HG03045 (cell line): ENCODE results near the gene INPP5E.
"Not testable (repeated sequence)": the region's sequence is repeated elsewhere in the genome, so short reads cannot be mapped to it uniquely, and the experiment has no call there.

ENCODE experiments used
- ATAC-seq: cut with Tn5 transposase; IDR thresholded peaks from one replicate; pipeline ENCODE4 v1.9.1; 2021; ENCODE audit warnings: mild to moderate bottlenecking, moderate library complexity; ENCODE audit not compliant: unreplicated experiment

INPP5E gene

GRCh38 chr9:136407911-136408310 is 31.7 kb downstream of the INPP5E start:
- ATAC-seq = no peak

DNA sequence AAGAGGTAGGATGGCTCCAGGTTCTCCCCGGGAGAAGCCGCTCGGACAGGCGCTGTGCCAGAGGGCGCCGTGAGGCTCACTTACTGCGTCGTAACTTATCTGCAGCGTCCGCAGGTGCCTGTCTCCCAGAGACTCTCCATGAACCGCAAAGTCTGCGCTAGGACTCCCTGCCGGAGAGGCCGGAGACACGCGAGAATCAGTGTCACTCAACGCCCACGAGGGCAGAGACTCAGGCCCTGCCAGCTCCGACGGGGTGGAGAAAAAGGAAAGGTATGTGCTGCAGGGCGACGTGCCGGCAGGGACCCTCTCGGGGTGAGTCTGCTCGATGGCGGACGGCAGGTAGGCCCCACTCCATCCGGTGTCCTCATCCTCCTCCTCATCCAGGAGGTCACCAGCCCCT is 32.6 kb downstream of the INPP5E start:
- not testable (repeated sequence) for ATAC-seq

GRCh38 chr9:136405904-136406303 is 33.7 kb downstream of the INPP5E start:
- ATAC-seq = not testable (repeated sequence)

GRCh38 chr9:136405481-136405880 is 34.2 kb downstream of the INPP5E start:
- no peak for ATAC-seq

- ATAC-seq = no peak
Measured at GRCh38 chr9:136404801-136405136, 34.9 kb downstream of the INPP5E start.

DNA sequence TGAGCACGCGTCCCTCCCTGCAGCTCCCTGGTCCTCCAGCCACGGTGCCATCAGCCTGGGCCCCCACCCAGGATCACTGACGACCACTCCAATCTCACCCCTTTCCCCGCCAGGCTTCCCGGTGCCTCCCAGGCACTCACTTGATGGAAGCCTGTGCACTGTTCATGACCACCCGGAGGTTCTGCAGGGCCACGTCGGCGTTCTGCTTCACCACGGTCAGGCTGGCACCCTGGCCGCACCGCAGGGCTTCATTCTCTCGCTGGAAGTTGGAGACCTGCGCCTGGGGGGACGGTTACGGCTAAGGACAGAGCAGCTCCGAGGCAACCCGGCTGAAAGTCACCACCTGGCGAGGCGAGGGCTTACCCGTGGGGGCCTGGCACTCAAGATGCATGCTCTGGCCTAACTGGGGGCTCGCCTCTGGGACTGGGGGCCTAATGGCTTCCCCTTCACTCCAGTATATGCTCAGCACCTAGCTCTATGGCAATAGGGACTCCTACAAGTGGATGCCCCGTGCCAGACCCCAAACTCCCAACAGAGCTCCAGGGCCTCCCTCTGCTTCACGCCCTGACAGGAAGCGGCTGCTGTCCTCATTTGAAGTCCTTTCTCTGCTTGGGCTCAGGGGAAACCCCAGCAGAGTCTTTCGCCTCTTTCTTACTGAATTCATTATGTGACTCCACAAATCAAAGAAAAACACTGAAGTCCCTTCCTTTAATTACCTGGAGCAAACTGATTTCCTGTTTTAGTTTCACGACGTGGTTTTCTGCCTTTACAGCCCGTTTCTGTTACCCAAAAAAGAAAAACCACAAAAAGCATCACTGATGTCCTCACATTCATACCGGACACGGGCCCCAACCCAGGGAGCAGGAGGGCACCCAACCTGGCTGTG is 35.5 kb downstream of the INPP5E start:
- ATAC-seq = no peak

DNA sequence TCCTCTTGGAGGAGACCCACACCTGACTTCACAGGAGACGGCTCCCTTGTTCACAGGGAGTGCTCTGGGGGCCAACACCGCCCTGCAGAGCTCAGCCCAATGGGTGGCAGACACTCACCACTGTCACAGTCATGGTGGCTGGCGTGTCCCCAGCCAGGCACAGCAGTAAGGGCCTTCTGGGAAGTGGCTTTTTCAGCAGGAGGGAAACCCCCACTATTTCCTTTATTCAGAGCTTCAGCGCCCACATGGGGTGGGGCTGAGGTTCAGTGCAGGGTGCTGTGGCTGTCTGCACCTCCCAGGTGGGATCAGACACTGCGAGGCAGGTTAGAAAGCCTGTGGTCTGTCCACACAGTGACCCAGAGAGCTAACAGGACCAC is 36.1 kb downstream of the INPP5E start:
- ATAC-seq = no peak

DNA sequence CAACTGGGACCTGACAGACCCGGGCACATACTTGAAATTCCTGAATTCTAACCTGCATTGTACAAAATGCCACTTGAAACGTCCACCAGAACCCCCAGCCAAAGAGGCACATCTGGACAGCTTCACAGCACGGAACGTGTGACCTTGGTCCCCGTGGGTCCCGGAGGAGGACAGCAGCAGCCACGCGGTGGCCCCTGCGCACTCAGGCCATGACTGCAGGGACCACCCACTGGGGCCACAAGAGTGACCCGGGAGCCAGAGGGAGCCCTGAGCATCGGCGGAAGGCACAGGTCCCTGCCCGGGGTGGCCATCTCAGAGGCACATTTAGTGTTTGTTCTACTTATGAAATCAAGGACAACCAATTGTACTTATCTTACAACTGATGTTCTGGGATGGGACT is 37.6 kb downstream of the INPP5E start:
- ATAC-seq = no peak

- no peak for ATAC-seq
Measured at GRCh38 chr9:136401173-136401922, 38.3 kb downstream of the INPP5E start.

DNA sequence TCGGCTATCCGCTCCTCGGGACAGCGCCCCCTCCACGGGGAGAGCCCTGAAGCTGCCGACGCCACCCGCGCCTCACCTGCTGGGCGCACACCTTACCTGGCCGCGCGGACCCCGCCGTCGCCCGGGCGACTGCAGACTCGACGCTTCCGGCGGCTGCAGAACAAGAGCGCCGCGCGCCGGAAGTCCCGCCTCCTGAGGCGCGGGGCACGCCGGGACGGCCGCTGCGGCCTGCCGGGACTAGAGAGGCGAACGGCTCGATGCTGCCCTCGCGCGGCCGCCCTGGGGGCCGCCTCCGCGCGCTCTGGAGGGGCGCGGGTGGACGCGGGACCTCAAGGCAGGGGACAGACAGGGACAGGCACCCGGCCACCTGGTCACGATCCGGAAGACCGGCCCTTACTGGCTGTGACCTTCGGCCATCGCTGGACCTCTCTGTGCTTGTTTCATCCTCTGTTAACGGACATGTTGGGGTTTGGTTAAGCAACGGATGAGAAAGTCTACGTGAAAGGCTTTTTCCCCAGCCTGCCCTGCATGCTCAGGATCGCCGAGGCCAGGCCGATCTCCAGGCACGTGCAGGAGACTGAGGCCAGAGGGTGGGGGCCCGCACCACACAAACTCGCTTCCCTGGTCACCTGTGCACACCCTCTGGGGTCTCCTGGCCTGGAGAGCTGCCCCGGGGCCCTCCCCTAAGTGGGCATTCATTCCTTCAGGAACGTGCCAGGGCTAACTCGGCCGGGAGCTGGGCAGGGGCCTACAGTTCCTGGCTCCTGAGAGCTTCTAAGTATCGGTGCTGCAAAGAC is 39.4 kb downstream of the INPP5E start, which contains the start of gene SNAPC4:
Gene SNAPC4 (minus strand): TSS at position 133 of the 797 bp plus-strand sequence. CDS start 1,742 bp downstream, outside the sequence.
- peak; percentile 63 for ATAC-seq

DNA sequence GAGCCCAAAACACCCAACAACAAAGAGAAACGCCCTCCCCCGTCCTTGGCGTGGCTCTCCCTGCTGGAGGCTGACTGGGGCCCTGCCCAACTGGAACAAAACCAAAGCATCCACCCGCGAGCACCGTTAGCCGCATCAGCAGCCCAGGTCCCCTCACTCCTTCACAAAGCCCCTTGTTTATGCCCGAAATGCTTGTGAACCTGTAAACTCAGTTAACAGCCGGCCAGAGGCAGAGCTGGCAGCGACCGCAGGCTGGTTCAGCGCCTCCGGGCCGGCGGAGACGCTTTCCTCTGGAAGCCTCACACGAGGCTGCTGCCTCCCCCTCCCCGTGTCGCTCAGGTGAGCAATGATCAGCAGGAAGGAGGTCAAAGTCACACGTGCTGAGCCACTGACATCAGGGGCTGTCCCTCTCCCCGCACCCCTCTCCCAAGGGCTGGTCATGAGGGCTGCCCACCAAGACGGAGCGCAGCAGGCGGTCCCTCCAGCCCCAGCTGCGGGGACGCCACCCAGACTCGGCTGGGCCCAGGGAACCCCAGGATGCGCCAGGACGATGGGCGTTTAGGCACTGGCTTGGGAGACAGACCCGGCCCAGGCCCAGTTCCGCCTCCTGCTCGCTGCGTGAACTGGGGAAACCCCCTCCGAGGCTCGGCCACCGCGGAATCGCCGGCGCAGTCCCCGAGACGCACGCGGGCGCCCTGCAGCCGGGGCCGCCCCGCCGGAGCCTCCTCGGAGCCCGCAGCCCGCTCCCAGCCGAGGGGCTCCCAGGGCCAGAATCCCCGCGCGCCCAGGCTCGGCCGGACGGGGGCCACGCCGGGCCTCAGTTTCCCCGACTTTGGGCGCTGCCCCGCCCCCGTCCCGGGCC is 40.2 kb downstream of the INPP5E start:
- peak; percentile 34 for ATAC-seq

GRCh38 chr9:136398286-136398685 is 41.4 kb downstream of the INPP5E start:
- no peak for ATAC-seq

- no peak for ATAC-seq
Measured at GRCh38 chr9:136397643-136398042, 42.0 kb downstream of the INPP5E start.

DNA sequence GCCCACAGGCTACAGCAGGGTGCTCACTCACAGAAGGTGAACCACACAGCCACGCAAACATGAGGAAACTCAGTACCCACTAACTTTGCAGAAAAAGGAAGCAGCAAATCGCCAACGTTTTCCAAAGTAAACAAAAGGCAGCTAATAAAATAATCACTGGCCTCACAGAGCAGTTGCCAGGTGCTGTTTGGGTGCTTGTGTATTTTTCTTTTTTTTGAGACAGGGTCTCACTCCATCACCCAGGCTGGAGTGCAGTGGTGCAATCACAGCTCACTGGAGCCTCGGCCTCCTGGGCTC is 43.5 kb downstream of the INPP5E start:
- ATAC-seq = no peak

DNA sequence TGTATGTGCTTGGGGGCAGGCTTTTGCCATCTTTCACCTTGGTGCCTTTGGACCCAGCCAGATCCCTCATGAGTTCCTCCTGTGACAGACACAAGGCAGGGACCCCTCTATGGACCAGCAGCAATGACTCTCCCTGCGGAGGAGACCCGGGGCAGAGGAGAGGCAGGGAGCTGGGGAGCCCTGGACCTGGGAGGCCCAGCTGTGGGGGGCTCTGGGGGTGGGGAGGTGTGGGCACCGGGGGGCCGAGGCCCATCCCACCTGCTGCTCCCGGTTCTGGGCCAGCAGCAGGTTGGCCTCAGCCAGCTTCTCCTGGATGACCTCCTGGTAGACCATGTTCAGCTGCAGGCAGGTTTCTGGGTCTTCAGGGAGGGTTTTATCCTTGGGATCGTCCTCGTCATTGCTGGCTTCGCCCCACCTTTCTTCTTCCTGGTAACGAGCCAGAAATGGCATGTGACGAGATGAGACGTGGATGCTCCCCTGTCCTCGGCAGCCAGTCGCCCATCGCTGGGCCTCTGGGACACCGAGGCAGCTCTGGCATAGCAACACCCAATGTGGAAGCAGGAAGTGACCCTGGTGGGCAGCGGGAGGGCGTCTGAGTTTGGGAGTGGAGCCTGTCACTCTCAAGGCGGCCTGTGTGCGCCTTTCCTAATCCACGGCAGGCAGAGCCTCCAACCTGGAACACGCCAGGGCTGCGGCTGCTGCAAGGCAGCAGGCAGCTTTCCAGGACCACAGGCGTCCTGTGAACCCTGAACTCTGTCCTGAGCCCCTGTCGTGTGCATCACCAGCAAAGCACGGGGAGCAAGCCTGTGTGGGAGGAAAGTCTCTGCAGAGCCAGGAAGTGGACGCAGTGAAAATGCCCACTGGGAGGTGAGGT is 44.1 kb downstream of the INPP5E start:
- ATAC-seq = no peak

DNA sequence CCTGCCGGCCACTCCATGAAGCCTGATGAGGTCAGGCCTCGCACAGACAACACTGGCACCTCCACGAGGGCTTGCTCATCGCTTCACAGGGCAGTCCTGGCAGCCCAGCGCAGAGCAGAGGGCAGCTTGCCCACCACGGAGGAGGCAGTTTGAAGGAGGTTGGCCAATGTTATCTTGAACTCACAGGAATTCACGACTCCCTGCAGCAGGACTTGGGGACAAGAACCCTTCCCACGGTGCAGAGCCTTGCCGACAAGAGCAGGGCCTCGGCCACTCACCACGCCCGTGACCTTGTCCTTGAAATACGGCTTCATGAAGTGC is 44.7 kb downstream of the INPP5E start:
- ATAC-seq = no peak

- ATAC-seq = no peak
Measured at GRCh38 chr9:136394312-136395019, 45.2 kb downstream of the INPP5E start.

GRCh38 chr9:136393531-136393930 is 46.1 kb downstream of the INPP5E start:
- no peak for ATAC-seq
